Measurements from ENCODE around the gene TBX21. TPM values are rescaled to one million over a fixed set of nuclear protein-coding genes. Genes with fewer than 3 reads are reported as not detected.

TBX21 gene
- total RNA-seq, 1 experiment from 2014 or later, result not detected

DNA sequence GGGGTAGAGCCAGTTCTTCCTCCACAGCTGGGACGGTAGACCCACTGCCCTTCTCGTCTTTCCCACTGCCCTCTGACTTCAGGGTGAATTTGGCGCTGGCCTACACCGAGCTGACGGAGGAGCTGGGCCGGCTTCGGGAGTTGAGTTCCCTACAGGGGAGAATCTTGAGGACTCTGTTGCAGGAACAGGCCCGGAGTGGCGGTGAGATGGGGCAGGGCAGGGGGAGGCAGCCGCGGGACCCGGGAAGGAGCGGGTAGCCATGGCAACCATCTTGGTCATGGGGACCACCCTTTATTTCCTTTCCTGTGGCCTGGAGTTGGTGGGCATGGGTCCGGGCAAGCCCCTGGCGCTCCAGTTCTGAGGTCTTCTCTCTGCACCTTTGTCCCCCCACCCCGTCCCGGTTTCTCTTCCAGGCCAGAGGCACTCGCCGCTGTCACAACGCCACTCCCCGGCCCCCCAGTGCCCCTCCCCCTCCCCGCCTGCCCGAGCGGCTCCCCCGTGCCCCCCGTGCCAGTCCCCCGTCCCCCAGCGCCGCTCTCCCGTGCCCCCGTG, 24.6 kb upstream of the TBX21 start:
- no TSS peak for BruUV-seq (replicated peaks)
- CTCF ChIA-PET, result interaction anchor here (0.6 to 1.4 kb wide), 4 partner anchors 9 to 96 kb away, joined by 3 to 5 read pairs (median 4); no protein-coding TSS in a partner anchor
- Mint-ChIP-seq H3K4me1 (ENCODE audit: insufficient read depth, unreplicated experiment) (peaks cover 8% of the 10 kb centered on the region), H3K27ac (ENCODE audit: low read depth, unreplicated experiment) (no peak overlapping the region), H3K9me3 (ENCODE audit: unreplicated experiment) (no peaks in the 10 kb centered on the region), H3K4me3 (ENCODE audit: unreplicated experiment) (no peak overlapping the region), H3K36me3 (ENCODE audit: insufficient read depth, unreplicated experiment) (no peaks in the 10 kb centered on the region), H3K27me3 (ENCODE audit: insufficient read depth, unreplicated experiment) (peaks cover 44% of the 10 kb centered on the region)
- intact Hi-C loops (cut with micrococcal nuclease), result no loop called here
- DNase-seq (ENCODE audit: unreplicated experiment), result no peak
- TF ChIP-seq, protein P1, sequence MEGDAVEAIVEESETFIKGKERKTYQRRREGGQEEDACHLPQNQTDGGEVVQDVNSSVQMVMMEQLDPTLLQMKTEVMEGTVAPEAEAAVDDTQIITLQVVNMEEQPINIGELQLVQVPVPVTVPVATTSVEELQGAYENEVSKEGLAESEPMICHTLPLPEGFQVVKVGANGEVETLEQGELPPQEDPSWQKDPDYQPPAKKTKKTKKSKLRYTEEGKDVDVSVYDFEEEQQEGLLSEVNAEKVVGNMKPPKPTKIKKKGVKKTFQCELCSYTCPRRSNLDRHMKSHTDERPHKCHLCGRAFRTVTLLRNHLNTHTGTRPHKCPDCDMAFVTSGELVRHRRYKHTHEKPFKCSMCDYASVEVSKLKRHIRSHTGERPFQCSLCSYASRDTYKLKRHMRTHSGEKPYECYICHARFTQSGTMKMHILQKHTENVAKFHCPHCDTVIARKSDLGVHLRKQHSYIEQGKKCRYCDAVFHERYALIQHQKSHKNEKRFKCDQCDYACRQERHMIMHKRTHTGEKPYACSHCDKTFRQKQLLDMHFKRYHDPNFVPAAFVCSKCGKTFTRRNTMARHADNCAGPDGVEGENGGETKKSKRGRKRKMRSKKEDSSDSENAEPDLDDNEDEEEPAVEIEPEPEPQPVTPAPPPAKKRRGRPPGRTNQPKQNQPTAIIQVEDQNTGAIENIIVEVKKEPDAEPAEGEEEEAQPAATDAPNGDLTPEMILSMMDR (IDR thresholded peaks at IDR 0.05; ENCODE audit: unreplicated experiment), result no peak
- POLR2A ChIA-PET, result no interaction called here

DNA sequence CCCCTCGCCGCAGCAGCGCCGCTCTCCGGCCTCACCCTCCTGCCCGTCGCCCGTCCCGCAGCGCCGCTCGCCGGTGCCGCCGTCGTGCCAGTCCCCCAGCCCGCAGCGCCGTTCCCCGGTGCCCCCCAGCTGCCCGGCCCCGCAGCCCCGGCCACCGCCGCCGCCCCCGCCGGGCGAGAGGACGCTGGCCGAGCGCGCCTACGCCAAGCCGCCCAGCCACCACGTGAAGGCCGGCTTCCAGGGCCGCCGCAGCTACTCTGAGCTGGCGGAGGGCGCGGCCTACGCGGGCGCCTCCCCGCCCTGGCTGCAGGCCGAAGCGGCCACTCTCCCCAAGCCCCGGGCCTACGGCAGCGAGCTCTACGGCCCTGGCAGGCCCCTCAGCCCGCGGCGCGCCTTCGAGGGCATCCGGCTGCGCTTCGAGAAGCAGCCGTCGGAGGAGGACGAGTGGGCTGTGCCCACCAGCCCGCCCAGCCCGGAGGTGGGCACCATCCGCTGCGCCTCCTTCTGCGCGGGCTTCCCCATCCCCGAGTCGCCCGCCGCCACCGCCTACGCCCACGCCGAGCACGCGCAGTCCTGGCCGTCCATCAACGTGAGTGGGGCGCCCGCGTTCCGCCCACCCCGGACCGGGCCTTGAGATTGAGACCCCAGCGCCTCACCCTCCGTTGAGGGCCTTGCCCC, 24.0 kb upstream of the TBX21 start:
- Mint-ChIP-seq H3K4me1 (ENCODE audit: insufficient read depth, unreplicated experiment) (peaks cover 8% of the 10 kb centered on the region), H3K4me3 (ENCODE audit: unreplicated experiment) (no peak overlapping the region), H3K9me3 (ENCODE audit: unreplicated experiment) (no peaks in the 10 kb centered on the region), H3K27ac (ENCODE audit: low read depth, unreplicated experiment) (no peak overlapping the region), H3K27me3 (ENCODE audit: insufficient read depth, unreplicated experiment) (peaks cover 50% of the 10 kb centered on the region), H3K36me3 (ENCODE audit: insufficient read depth, unreplicated experiment) (no peaks in the 10 kb centered on the region)
- BruUV-seq (replicated peaks), result no TSS peak
- POLR2A ChIA-PET, result no interaction called here
- intact Hi-C loops (cut with micrococcal nuclease), result no loop called here
- TF ChIP-seq, protein P1 (IDR thresholded peaks at IDR 0.05; ENCODE audit: unreplicated experiment), result no peak
- DNase-seq (ENCODE audit: unreplicated experiment), result no peak
- CTCF ChIA-PET, result interaction anchor here (0.6 kb wide), 1 partner anchor 25 kb away, joined by 3 read pairs; no protein-coding TSS in a partner anchor

DNA sequence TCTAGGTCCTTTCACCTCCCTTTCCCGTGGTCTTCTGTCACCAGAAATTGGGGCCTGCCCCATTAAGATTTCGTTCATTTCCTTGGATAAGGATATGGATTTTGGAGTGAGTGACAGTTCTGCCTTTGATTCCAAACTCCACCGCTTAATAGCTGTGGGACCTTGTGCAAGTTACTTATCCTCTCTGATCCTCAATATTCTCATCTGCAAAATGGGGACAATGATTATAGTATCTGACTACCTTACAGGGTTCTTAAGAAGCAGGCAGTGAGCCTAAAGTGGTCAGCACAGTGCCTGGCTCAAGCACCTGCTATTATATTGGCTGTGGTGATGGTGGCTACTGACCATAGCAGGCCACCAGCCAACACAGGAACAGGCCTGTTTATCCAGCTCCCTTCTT, 23.4 kb upstream of the TBX21 start:
- no TSS peak for BruUV-seq (replicated peaks)
- Mint-ChIP-seq H3K36me3 (ENCODE audit: insufficient read depth, unreplicated experiment) (no peaks in the 10 kb centered on the region), H3K4me3 (ENCODE audit: unreplicated experiment) (no peak overlapping the region), H3K9me3 (ENCODE audit: unreplicated experiment) (no peaks in the 10 kb centered on the region), H3K27ac (ENCODE audit: low read depth, unreplicated experiment) (no peak overlapping the region), H3K27me3 (ENCODE audit: insufficient read depth, unreplicated experiment) (peaks cover 50% of the 10 kb centered on the region), H3K4me1 (ENCODE audit: insufficient read depth, unreplicated experiment) (peaks cover 8% of the 10 kb centered on the region)
- TF ChIP-seq, protein P1 (IDR thresholded peaks at IDR 0.05; ENCODE audit: unreplicated experiment), result no peak
- CTCF ChIA-PET, result no interaction called here
- DNase-seq (ENCODE audit: unreplicated experiment), result no peak
- POLR2A ChIA-PET, result no interaction called here
- intact Hi-C loops (cut with micrococcal nuclease), result no loop called here

DNA sequence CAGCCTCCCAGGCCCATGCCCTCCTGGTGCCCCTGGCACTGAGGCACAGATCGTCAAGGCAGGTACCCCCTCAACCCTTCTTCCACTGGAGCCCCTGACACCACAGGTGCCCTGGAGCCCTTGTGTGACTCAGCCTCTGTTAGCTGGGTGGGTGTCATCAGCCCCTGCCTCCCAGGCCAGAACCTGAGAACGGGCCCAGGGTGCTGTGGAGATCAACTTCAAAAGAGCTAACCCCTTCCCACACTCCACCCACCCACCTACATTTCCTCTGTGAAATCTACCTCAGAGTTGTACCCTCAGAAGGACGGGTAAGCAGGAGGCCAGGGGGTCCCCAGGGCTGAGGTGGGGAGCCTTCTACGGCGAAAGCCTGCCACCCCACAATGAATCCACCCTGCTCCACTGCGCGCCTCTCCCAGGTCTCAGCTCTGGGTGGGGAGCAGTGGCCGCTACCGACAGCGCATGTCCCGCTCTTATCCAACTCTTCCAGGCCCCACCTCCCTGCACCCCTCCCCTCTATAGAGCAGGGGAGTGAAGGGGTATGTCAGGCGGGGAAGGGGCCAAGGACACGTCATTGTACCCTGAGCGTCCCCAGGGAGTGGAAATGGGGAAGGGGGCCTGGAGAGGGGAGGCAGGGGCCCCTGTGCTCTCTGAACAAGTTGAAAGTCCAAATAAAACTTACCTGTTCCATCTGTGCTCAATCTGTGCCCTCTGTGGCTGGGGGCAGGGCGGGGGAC, 21.5 kb upstream of the TBX21 start:
- POLR2A ChIA-PET, result no interaction called here
- intact Hi-C loops (cut with micrococcal nuclease), result no loop called here

More for the DNA sequence above, 21.5 kb upstream of the TBX21 start:
- DNase-seq (ENCODE audit: unreplicated experiment), result no peak
- TF ChIP-seq, protein P1 (IDR thresholded peaks at IDR 0.05; ENCODE audit: unreplicated experiment), result no peak
- Mint-ChIP-seq H3K27ac (ENCODE audit: low read depth, unreplicated experiment) (no peak overlapping the region), H3K4me1 (ENCODE audit: insufficient read depth, unreplicated experiment) (no peaks in the 10 kb centered on the region), H3K4me3 (ENCODE audit: unreplicated experiment) (no peak overlapping the region), H3K36me3 (ENCODE audit: insufficient read depth, unreplicated experiment) (no peaks in the 10 kb centered on the region), H3K27me3 (ENCODE audit: insufficient read depth, unreplicated experiment) (peaks cover 50% of the 10 kb centered on the region), H3K9me3 (ENCODE audit: unreplicated experiment) (no peaks in the 10 kb centered on the region)
- no TSS peak for BruUV-seq (replicated peaks)
- CTCF ChIA-PET, result no interaction called here
